ENCODE measurements around the gene SAMMSON. TPM values are rescaled to one million over a fixed set of nuclear protein-coding genes. Genes with fewer than 3 reads are reported as not detected.

SAMMSON gene
- total and polyA plus RNA-seq, 10 of the 15 experiments (the other 5 are each of a cell fraction or from before 2014, with no cell fraction given) = not detected

- no peak for TF ChIP-seq POU2F2 (IDR thresholded peaks at IDR 0.05; ENCODE audit: borderline replicate concordance, low read depth, low read length)
- peak; percentile 60; the same call in 1 of the 2 replicates for TF ChIP-seq RAD21 (IDR thresholded peaks at IDR 0.05; ENCODE audit: insufficient read depth, low read depth, low read length)
- TF ChIP-seq NR2C1 (IDR thresholded peaks at IDR 0.05) = no peak
- TF ChIP-seq NR2F1 (conservative IDR thresholded peaks at IDR 0.05) = no peak
- TF ChIP-seq BMI1 (IDR thresholded peaks at IDR 0.05; ENCODE audit: borderline replicate concordance) = no peak
- TF ChIP-seq POLR2AphosphoS2 (IDR thresholded peaks at IDR 0.05; ENCODE audit: low read depth, low read length) = no peak
These were observed 108.5 kb downstream of the SAMMSON start (continued) for GRCh38 chr3:70108072-70108471.

GRCh38 chr3:70108546-70108945 lies 109.0 kb downstream of the SAMMSON start:
- Histone ChIP-seq H2AFZ (ENCODE audit: control insufficient read depth, low read depth, low read length) (no peak overlapping the region), H3K4me2 (ENCODE audit: control insufficient read depth, insufficient read depth) (no peak overlapping the region), H4K20me1 (ENCODE audit: control insufficient read depth, insufficient read depth) (no peaks in the 10 kb centered on the region), H3K4me3 (no peak overlapping the region), H3K27me3 (replicated peaks in 1 of 2; ENCODE audit: control insufficient read depth in 2 of 2, insufficient read depth in 2 of 2, low read length in 1 of 2) (no peaks in the 10 kb centered on the region), H3K9ac (ENCODE audit: control insufficient read depth, insufficient read depth, low read length) (no peak overlapping the region), H3K79me2 (ENCODE audit: control insufficient read depth, insufficient read depth, low read length) (no peaks in the 10 kb centered on the region), H3K36me3 (ENCODE audit: control insufficient read depth in 2 of 2, insufficient read depth in 2 of 2, low read length in 1 of 2) (no peaks in the 10 kb centered on the region), H3K9me3 (replicated peaks; ENCODE audit: control insufficient read depth, insufficient read depth, low read length) (no peaks in the 10 kb centered on the region), H3K4me1 (ENCODE audit: control insufficient read depth, insufficient read depth, low read length) (no peaks in the 10 kb centered on the region), H3K27ac (ENCODE audit: control insufficient read depth, insufficient read depth) (no peak overlapping the region)
- intact Hi-C loops (cut with micrococcal nuclease; ENCODE audit: unreplicated experiment) (loop anchor here (2.0 kb wide), 1 partner anchor 44 kb away; no protein-coding TSS in a partner anchor), in situ Hi-C loops (cut with MboI) (no loop called here)
- DNase-seq (ENCODE audit: low read depth, low spot score) (no peak), FAIRE-seq (no peak), ATAC-seq (no peak)
- CTCF ChIA-PET = interaction anchor here (0.9 to 5.0 kb wide), 7 partner anchors 8 to 45 kb away, joined by 3 to 37 read pairs (median 5); no protein-coding TSS in a partner anchor
- WGBS (ENCODE audit: insufficient coverage, insufficient replicate concordance, low lambda C conversion rate, missing lambda C conversion rate) = 57% methylated on average over 3 of the region's 3 CpGs
- BruUV-seq (replicated peaks) = no TSS peak
- POLR2A ChIA-PET = no interaction called here
- RAD21 ChIA-PET (ENCODE audit: unreplicated experiment) = no interaction called here
- SMC1A ChIA-PET (ENCODE audit: uncharacterized antibody, unreplicated experiment) = interaction anchor here (1.2 to 2.5 kb wide), 2 partner anchors 13 to 46 kb away, joined by 3 to 7 read pairs; no protein-coding TSS in a partner anchor
- TF ChIP-seq ATF2 (IDR thresholded peaks at IDR 0.05; ENCODE audit: low read length) (no peak), TARDBP (IDR thresholded peaks at IDR 0.05; ENCODE audit: borderline replicate concordance) (no peak), TBL1XR1 (IDR thresholded peaks at IDR 0.05; ENCODE audit: low read depth, low read length) (no peak), RCOR1 (conservative IDR thresholded peaks at IDR 0.05; ENCODE audit: low read depth, low read length) (no peak), SMARCA5 (IDR thresholded peaks at IDR 0.05) (no peak), MEF2A (IDR thresholded peaks at IDR 0.05; ENCODE audit: insufficient read depth, low read depth, low read length) (no peak), ZBTB33 (IDR thresholded peaks at IDR 0.05) (no peak), ZNF207 (IDR thresholded peaks at IDR 0.05; ENCODE audit: borderline replicate concordance) (no peak), MAX (IDR thresholded peaks at IDR 0.05; ENCODE audit: low read depth, low read length) (no peak), FOXM1 (IDR thresholded peaks at IDR 0.05; ENCODE audit: low read depth, low read length) (no peak), HSF1 (IDR thresholded peaks at IDR 0.05; ENCODE audit: low read depth, low read length) (no peak), ETV6 (conservative IDR thresholded peaks at IDR 0.05 in 1 of 2, IDR thresholded peaks at IDR 0.05 in 1 of 2; ENCODE audit: borderline replicate concordance in 1 of 2, low read depth in 1 of 2) (no peak), TCF12 (IDR thresholded peaks at IDR 0.05; ENCODE audit: low read depth, low read length) (no peak), ZSCAN29 (IDR thresholded peaks at IDR 0.05) (no peak), STAT1 (conservative IDR thresholded peaks at IDR 0.05) (no peak)

Data from GM12878 (cell line).